GM12878 (cell line): ENCODE measurements around the gene TNFRSF8. TPM values are rescaled to one million over a fixed set of nuclear protein-coding genes. Genes with fewer than 3 reads are reported as not detected.
A peak's percentile ranks its signal among the peaks of the same experiment; 100 is the strongest.

Experiments used
- BCL11A ChIP-seq: IDR thresholded peaks from 2 replicates; pipeline ENCODE4 v1.6.1; 2011; ENCODE audit warnings: low read depth, low read length
- CHD1 ChIP-seq: IDR thresholded peaks from 2 replicates; pipeline ENCODE4 v1.6.1; 2012; ENCODE audit warnings: low read depth, low read length, improper control_type of control experiment
- CHD2 ChIP-seq: IDR thresholded peaks from 2 replicates; pipeline ENCODE4 v1.6.1; 2011; ENCODE audit warnings: low read depth, low read length, improper control_type of control experiment, borderline replicate concordance
- EGR1 ChIP-seq, 2 experiments: IDR thresholded peaks; 1 replicate in 1 of 2; 2 replicates in 1 of 2; pipeline ENCODE4 v1.6.1; 2011 to 2012; ENCODE audit warnings: low read depth in 2 of 2, low read length in 2 of 2, borderline replicate concordance in 1 of 2, mild to moderate bottlenecking in 1 of 2, moderate library complexity in 1 of 2
- FOXM1 ChIP-seq: IDR thresholded peaks from 2 replicates; pipeline ENCODE4 v1.6.1; 2012; ENCODE audit warnings: low read depth, mild to moderate bottlenecking, inconsistent platforms, low read length, moderate library complexity
- LARP7 ChIP-seq: fragments of 450-650 bp; IDR thresholded peaks from 2 replicates; pipeline ENCODE4 v1.6.1; 2017; ENCODE audit warnings: mild to moderate bottlenecking
- MEF2B ChIP-seq: fragments of 450-650 bp; IDR thresholded peaks from 2 replicates; pipeline ENCODE4 v1.6.1; 2018; ENCODE audit warnings: mild to moderate bottlenecking, moderate library complexity; ENCODE audit not compliant: partially characterized antibody, poor library complexity, severe bottlenecking
- NFXL1 ChIP-seq: fragments of 450-650 bp; IDR thresholded peaks from 2 replicates; pipeline ENCODE4 v1.6.1; 2017; ENCODE audit warnings: antibody characterized with exemption, mild to moderate bottlenecking, borderline replicate concordance
- RELA ChIP-seq: fragments of 450-650 bp; IDR thresholded peaks from 2 replicates; pipeline ENCODE4 v1.8.0; 2014; ENCODE audit warnings: borderline replicate concordance; ENCODE audit not compliant: partially characterized antibody
- RFX5 ChIP-seq: IDR thresholded peaks from 2 replicates; pipeline ENCODE4 v1.6.1; 2011; ENCODE audit warnings: low read depth, low read length, improper control_type of control experiment
- SIX5 ChIP-seq: IDR thresholded peaks from 2 replicates; pipeline ENCODE4 v1.6.1; 2011; ENCODE audit warnings: mild to moderate bottlenecking, low read depth, low read length, moderate library complexity; ENCODE audit not compliant: severe bottlenecking
- SMAD5 ChIP-seq: IDR thresholded peaks from 2 replicates; pipeline ENCODE4 v1.6.1; 2016; ENCODE audit warnings: antibody characterized with exemption, low read depth
- SMC3 ChIP-seq: IDR thresholded peaks from 2 replicates; pipeline ENCODE4 v1.6.1; 2011; ENCODE audit warnings: low read length, improper control_type of control experiment, borderline replicate concordance
- SREBF2 ChIP-seq: IDR thresholded peaks from 2 replicates; pipeline ENCODE4 v1.6.1; 2012; ENCODE audit warnings: mild to moderate bottlenecking, low read length
- STAT1 ChIP-seq: fragments of 450-650 bp; conservative IDR thresholded peaks from 2 replicates; pipeline ENCODE4 v1.6.1; 2014; ENCODE audit warnings: antibody characterized with exemption, mild to moderate bottlenecking
- TARDBP ChIP-seq: IDR thresholded peaks from 2 replicates; pipeline ENCODE4 v1.6.1; 2016; ENCODE audit warnings: borderline replicate concordance
- polyA plus RNA-seq, 11 experiments: library from polyadenylated mRNA; depleted of rRNA in 4 of 11; unstranded in 6 of 11; stranded (reverse) in 5 of 11; fragments of >200 nt; fragmentation: Nextera tagmentation in 4 of 11; fragmentation: Illumina TruSeq in 1 of 11; extraction: Ambion mirVana in 4 of 11; extraction: Trizol in 1 of 11; gene quantifications; 1 replicate in 1 of 11; 2 replicates in 10 of 11; pipeline versions ENCODE4 v1.2.1 to v1.2.3, GENCODE V29; 2011 to 2016; ENCODE audit warnings: inconsistent platforms in 2 of 11, missing spikeins in 2 of 11, low read depth in 1 of 11
- total RNA-seq, 4 experiments: library from RNA; depleted of rRNA in 3 of 4; stranded (reverse); fragments of >200 nt in 3 of 4; fragmentation: Illumina TruSeq in 1 of 4; extraction: Trizol in 1 of 4; gene quantifications; 2 replicates each; pipeline versions ENCODE4 v1.2.1 to v1.2.3, GENCODE V29; 2013 to 2021
- TF ChIP-seq, protein P1 (sequence below): fragments of 450-650 bp; IDR thresholded peaks from 2 replicates; pipeline ENCODE4 v1.6.1; 2016; ENCODE audit warnings: mild to moderate bottlenecking
- TF ChIP-seq, protein P2 (sequence below): fragments of 450-650 bp; formaldehyde crosslinking; IDR thresholded peaks from 2 replicates; pipeline ENCODE4 v1.4.0; 2020; ENCODE audit warnings: mild to moderate bottlenecking, moderate library complexity
- TF ChIP-seq, protein P3 (sequence below): fragments of 150-350 bp; IDR thresholded peaks from 2 replicates; pipeline ENCODE4 v1.6.1; 2016; ENCODE audit warnings: low read depth, low read length

TNFRSF8 gene
- total and polyA plus RNA-seq, 10 of the 15 experiments (the other 5 are each of a cell fraction or from before 2014, with no cell fraction given), result 9.8 to 114 (median 58.8) TPM

DNA sequence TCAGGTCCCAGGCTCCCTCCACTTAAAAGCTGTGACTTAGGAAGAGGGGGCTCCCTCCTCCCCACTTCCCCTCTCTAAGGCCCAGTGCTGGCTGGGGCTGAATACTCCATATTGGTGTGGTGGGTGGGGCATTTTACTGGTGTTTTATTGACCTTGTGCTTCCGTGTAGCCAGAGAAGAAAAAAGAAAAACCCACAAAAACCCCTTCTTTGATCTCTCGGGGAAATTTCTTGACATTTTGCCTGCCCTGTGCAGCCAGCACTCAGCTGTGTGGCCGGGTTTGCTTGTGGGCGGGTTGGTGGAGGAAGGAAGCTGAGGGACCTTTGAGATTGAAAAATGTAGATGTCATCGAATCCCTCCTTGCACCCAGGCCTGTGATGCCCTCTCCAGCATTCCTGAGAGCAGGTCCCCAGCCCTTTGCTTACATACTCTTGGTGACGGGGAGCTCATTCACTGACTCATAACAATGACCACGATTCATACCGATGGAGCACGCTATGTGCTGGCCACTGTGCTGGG lies 24.8 kb downstream of the TNFRSF8 start (continued):
- TF ChIP-seq, protein P1, sequence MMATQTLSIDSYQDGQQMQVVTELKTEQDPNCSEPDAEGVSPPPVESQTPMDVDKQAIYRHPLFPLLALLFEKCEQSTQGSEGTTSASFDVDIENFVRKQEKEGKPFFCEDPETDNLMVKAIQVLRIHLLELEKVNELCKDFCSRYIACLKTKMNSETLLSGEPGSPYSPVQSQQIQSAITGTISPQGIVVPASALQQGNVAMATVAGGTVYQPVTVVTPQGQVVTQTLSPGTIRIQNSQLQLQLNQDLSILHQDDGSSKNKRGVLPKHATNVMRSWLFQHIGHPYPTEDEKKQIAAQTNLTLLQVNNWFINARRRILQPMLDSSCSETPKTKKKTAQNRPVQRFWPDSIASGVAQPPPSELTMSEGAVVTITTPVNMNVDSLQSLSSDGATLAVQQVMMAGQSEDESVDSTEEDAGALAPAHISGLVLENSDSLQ, result no peak
- TF ChIP-seq STAT1 (no peak), NFXL1 (no peak), SMC3 (no peak), MEF2B (peak; percentile 25), CHD2 (peak; percentile 40; the same call in 1 of the 2 replicates), TARDBP (no peak), FOXM1 (peak; percentile 76; the same call in 1 of the 2 replicates), SREBF2 (no peak), SMAD5 (no peak), EGR1 (IDR thresholded peaks at IDR 0.05; ENCODE audit: borderline replicate concordance in 1 of 2, low read depth in 2 of 2, low read length in 2 of 2) (peak in 1 of 2 experiments; percentile 56; a peak in 2 of 3 replicates), SIX5 (no peak), LARP7 (no peak), BCL11A (no peak), RFX5 (no peak), CHD1 (0 out of 2 replicates have a peak, but pooled peaks have one; percentile 13), RELA (peak; percentile 63)
- TF ChIP-seq, protein P2, sequence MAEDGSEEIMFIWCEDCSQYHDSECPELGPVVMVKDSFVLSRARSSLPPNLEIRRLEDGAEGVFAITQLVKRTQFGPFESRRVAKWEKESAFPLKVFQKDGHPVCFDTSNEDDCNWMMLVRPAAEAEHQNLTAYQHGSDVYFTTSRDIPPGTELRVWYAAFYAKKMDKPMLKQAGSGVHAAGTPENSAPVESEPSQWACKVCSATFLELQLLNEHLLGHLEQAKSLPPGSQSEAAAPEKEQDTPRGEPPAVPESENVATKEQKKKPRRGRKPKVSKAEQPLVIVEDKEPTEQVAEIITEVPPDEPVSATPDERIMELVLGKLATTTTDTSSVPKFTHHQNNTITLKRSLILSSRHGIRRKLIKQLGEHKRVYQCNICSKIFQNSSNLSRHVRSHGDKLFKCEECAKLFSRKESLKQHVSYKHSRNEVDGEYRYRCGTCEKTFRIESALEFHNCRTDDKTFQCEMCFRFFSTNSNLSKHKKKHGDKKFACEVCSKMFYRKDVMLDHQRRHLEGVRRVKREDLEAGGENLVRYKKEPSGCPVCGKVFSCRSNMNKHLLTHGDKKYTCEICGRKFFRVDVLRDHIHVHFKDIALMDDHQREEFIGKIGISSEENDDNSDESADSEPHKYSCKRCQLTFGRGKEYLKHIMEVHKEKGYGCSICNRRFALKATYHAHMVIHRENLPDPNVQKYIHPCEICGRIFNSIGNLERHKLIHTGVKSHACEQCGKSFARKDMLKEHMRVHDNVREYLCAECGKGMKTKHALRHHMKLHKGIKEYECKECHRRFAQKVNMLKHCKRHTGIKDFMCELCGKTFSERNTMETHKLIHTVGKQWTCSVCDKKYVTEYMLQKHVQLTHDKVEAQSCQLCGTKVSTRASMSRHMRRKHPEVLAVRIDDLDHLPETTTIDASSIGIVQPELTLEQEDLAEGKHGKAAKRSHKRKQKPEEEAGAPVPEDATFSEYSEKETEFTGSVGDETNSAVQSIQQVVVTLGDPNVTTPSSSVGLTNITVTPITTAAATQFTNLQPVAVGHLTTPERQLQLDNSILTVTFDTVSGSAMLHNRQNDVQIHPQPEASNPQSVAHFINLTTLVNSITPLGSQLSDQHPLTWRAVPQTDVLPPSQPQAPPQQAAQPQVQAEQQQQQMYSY (CRISPR knock-in tag), result no peak
- TF ChIP-seq, protein P3, sequence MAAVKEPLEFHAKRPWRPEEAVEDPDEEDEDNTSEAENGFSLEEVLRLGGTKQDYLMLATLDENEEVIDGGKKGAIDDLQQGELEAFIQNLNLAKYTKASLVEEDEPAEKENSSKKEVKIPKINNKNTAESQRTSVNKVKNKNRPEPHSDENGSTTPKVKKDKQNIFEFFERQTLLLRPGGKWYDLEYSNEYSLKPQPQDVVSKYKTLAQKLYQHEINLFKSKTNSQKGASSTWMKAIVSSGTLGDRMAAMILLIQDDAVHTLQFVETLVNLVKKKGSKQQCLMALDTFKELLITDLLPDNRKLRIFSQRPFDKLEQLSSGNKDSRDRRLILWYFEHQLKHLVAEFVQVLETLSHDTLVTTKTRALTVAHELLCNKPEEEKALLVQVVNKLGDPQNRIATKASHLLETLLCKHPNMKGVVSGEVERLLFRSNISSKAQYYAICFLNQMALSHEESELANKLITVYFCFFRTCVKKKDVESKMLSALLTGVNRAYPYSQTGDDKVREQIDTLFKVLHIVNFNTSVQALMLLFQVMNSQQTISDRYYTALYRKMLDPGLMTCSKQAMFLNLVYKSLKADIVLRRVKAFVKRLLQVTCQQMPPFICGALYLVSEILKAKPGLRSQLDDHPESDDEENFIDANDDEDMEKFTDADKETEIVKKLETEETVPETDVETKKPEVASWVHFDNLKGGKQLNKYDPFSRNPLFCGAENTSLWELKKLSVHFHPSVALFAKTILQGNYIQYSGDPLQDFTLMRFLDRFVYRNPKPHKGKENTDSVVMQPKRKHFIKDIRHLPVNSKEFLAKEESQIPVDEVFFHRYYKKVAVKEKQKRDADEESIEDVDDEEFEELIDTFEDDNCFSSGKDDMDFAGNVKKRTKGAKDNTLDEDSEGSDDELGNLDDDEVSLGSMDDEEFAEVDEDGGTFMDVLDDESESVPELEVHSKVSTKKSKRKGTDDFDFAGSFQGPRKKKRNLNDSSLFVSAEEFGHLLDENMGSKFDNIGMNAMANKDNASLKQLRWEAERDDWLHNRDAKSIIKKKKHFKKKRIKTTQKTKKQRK, result no peak
